Measurements from ENCODE around the gene KDM6B.
"Not testable (repeated sequence)": the region's sequence is repeated elsewhere in the genome, so short reads cannot be mapped to it uniquely, and the experiment has no call there.

Gene KDM6B

DNA sequence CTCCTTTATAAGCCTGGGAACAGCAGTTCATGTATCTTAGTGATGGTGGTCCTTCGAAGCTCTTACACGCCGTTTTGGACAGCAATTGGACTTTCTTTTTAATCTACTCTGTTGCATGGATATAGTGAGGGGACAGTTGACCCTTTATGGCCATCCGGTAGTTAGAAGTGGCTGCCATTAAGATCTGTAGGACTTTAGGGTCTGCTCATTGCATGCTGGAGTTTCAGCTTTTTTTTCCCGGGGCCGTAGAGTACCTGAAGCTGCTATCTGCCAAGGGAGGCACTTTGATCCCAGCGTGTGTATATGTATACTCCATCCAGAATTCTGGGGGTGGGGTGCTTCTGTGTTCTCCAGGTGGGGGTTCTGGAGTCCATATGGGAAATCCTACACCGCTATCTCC is 25.0 kb downstream of the KDM6B start:
- H3K27ac ChIP-seq (replicated peaks; ENCODE audit: low read length): no peak overlapping the region

DNA sequence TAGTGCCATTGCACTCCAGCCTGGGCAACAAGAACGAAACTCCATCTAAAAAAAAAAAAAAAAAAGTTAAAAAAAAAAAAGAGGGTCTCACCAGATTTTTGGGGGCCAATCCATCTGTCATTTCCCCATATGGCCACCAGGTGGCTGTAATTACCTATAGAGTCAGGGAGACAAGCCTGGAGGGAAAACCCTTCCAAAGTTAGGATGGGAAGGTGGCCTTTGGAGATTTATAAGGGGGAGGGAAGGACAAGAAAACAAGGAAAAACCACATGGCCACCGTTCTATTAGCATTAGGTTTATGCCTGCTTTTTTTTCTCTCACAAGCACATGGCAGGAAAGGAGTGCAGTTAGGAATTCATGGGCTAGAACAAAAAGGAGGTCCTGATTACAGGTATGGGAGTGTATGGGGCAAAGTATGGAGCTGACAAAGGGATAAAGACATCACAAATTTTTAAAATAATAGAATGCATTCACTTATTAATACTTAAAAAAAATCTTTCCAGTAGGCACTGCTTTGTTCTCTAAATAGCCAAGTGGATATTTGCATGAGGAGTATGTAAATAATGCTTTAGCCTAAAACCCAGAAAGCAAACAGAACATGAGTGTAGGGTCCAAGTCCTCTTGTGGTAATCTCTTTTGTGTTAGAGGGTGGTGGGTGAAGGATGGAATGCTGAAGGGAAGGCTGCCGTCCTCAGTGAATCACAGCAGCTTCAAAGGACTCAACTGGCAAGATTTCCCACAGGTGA is 28.8 kb downstream of the KDM6B start:
- H3K4me2 ChIP-seq (ENCODE audit: insufficient read depth, low read length, poor library complexity, severe bottlenecking): no peak overlapping the region
- no peak overlapping the region for H3K4ac ChIP-seq (ENCODE audit: low read length)
- no peak overlapping the region for H2BK15ac ChIP-seq (ENCODE audit: low read length)
- no peak overlapping the region for H3K27ac ChIP-seq (replicated peaks; ENCODE audit: low read length)
- peaks cover 4 to 76% of the 10 kb centered on the region in 2 donors for H3K36me3 ChIP-seq (replicated peaks in 1 of 2; ENCODE audit: control insufficient read depth in 2 of 2, insufficient read depth in 2 of 2, low read length in 2 of 2)
- H3K9me3 ChIP-seq (replicated peaks in 1 of 2; ENCODE audit: control insufficient read depth in 2 of 2, insufficient read depth in 1 of 2, low read depth in 1 of 2, low read length in 2 of 2): no peaks in the 10 kb centered on the region
- no peak overlapping the region for H4K91ac ChIP-seq (ENCODE audit: low read depth, low read length, poor library complexity)
- H3K27me3 ChIP-seq (ENCODE audit: control insufficient read depth in 3 of 3, insufficient read depth in 3 of 3, low read depth in 1 of 3, low read length in 3 of 3): no peaks in the 10 kb centered on the region
- no peak overlapping the region for H4K8ac ChIP-seq (ENCODE audit: low read depth, low read length)
- no peak overlapping the region for H2AK5ac ChIP-seq (ENCODE audit: low read depth, low read length)
- WGBS, 2 donors (ENCODE audit: extremely low coverage in 2 of 2, insufficient read length in 2 of 2, insufficient replicate concordance in 1 of 2): no CpG with 5 or more reads among the region's 3 CpGs
- H2BK5ac ChIP-seq (ENCODE audit: low read length): no peak overlapping the region
- no peak overlapping the region for H2AFZ ChIP-seq (ENCODE audit: low read length)
- H3K14ac ChIP-seq (ENCODE audit: low read length): no peak overlapping the region
- no peak overlapping the region for H2BK12ac ChIP-seq (ENCODE audit: low read length)
- H3K4me1 ChIP-seq (ENCODE audit: control insufficient read depth in 2 of 2, insufficient read depth in 1 of 2, low read depth in 1 of 2, low read length in 2 of 2): peaks cover 8 to 11% of the 10 kb centered on the region in 2 donors
- DNase-seq (ENCODE audit: low spot score): peak; percentile 71
- no peak overlapping the region for H3K9ac ChIP-seq (ENCODE audit: low read depth, low read length, poor library complexity)
- no peak overlapping the region for H3K18ac ChIP-seq (ENCODE audit: low read length)
- H2BK120ac ChIP-seq (ENCODE audit: low read depth, low read length): no peak overlapping the region
- no peak overlapping the region for H3K23ac ChIP-seq (ENCODE audit: low read depth, low read length, poor library complexity)
- H3K4me3 ChIP-seq (ENCODE audit: low read length in 2 of 2): no peak overlapping the region
- no peaks in the 10 kb centered on the region for H3K79me1 ChIP-seq (ENCODE audit: low read depth, low read length)

More for the DNA sequence above, 25.0 kb downstream of the KDM6B start:
- Histone ChIP-seq H2AK5ac (ENCODE audit: low read depth, low read length) (no peak overlapping the region), H2BK5ac (ENCODE audit: low read length) (no peak overlapping the region), H2BK120ac (ENCODE audit: low read depth, low read length) (no peak overlapping the region), H3K4me1 (ENCODE audit: control insufficient read depth in 2 of 2, insufficient read depth in 1 of 2, low read depth in 1 of 2, low read length in 2 of 2) (peaks cover 19 to 36% of the 10 kb centered on the region in 2 donors), H2BK15ac (ENCODE audit: low read length) (no peak overlapping the region), H4K91ac (ENCODE audit: low read depth, low read length, poor library complexity) (no peak overlapping the region), H3K9ac (ENCODE audit: low read depth, low read length, poor library complexity) (no peak overlapping the region), H3K4ac (ENCODE audit: low read length) (no peak overlapping the region), H2AFZ (ENCODE audit: low read length) (no peak overlapping the region), H2BK12ac (ENCODE audit: low read length) (no peak overlapping the region), H3K18ac (ENCODE audit: low read length) (no peak overlapping the region), H3K79me1 (ENCODE audit: low read depth, low read length) (peaks cover 2% of the 10 kb centered on the region), H3K27me3 (ENCODE audit: control insufficient read depth in 3 of 3, insufficient read depth in 3 of 3, low read depth in 1 of 3, low read length in 3 of 3) (no peaks in the 10 kb centered on the region), H3K23ac (ENCODE audit: low read depth, low read length, poor library complexity) (no peak overlapping the region), H3K14ac (ENCODE audit: low read length) (no peak overlapping the region), H3K36me3 (replicated peaks in 1 of 2; ENCODE audit: control insufficient read depth in 2 of 2, insufficient read depth in 2 of 2, low read length in 2 of 2) (peaks cover 4 to 65% of the 10 kb centered on the region in 2 donors), H3K4me3 (ENCODE audit: low read length in 2 of 2) (no peak overlapping the region), H3K4me2 (ENCODE audit: insufficient read depth, low read length, poor library complexity, severe bottlenecking) (no peak overlapping the region), H3K9me3 (replicated peaks in 1 of 2; ENCODE audit: control insufficient read depth in 2 of 2, insufficient read depth in 1 of 2, low read depth in 1 of 2, low read length in 2 of 2) (no peaks in the 10 kb centered on the region), H4K8ac (ENCODE audit: low read depth, low read length) (no peak overlapping the region)
- no CpG with 5 or more reads among the region's 8 CpGs for WGBS, 2 donors (ENCODE audit: extremely low coverage in 2 of 2, insufficient read length in 2 of 2, insufficient replicate concordance in 1 of 2)
- DNase-seq (ENCODE audit: low spot score): no peak

DNA sequence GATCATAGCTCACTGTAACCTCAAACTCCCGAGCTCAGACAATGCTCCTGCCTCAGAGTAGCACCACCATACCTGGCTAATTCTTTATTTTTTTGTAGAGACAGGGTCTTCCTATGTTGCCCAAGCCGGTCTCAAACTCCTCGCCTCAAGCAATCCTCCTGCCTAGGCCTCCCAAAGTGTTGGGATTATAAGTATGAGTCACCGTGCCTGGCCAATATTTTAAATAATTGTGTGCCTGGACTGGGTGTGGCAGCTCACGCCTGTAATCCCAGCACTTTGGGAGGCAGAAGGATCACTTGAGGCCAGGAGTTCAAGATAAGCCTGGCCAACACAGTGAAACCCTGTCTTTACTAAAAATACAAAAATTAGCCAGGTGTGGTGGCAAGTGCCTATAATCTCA is 30.4 kb downstream of the KDM6B start:
- no CpG with 5 or more reads among the region's 5 CpGs for WGBS, 2 donors (ENCODE audit: extremely low coverage in 2 of 2, insufficient read length in 2 of 2, insufficient replicate concordance in 1 of 2)
- H3K9me3 ChIP-seq (replicated peaks in 1 of 2; ENCODE audit: control insufficient read depth in 2 of 2, insufficient read depth in 1 of 2, low read depth in 1 of 2, low read length in 2 of 2); H2AK5ac ChIP-seq (ENCODE audit: low read depth, low read length); H2AFZ ChIP-seq (ENCODE audit: low read length); H3K14ac ChIP-seq (ENCODE audit: low read length); H3K4me3 ChIP-seq (ENCODE audit: low read length in 2 of 2); H2BK120ac ChIP-seq (ENCODE audit: low read depth, low read length); H3K4me2 ChIP-seq (ENCODE audit: insufficient read depth, low read length, poor library complexity, severe bottlenecking); H3K4ac ChIP-seq (ENCODE audit: low read length); H2BK15ac ChIP-seq (ENCODE audit: low read length); H2BK5ac ChIP-seq (ENCODE audit: low read length); H4K91ac ChIP-seq (ENCODE audit: low read depth, low read length, poor library complexity); H2BK12ac ChIP-seq (ENCODE audit: low read length); H4K8ac ChIP-seq (ENCODE audit: low read depth, low read length); H3K9ac ChIP-seq (ENCODE audit: low read depth, low read length, poor library complexity); H3K27me3 ChIP-seq (ENCODE audit: control insufficient read depth in 3 of 3, insufficient read depth in 3 of 3, low read depth in 1 of 3, low read length in 3 of 3); H3K79me1 ChIP-seq (ENCODE audit: low read depth, low read length); H3K27ac ChIP-seq (replicated peaks; ENCODE audit: low read length); H3K4me1 ChIP-seq (ENCODE audit: control insufficient read depth in 2 of 2, insufficient read depth in 1 of 2, low read depth in 1 of 2, low read length in 2 of 2); H3K23ac ChIP-seq (ENCODE audit: low read depth, low read length, poor library complexity); H3K18ac ChIP-seq (ENCODE audit: low read length); DNase-seq (ENCODE audit: low spot score): not testable (repeated sequence)
- peaks cover 2 to 72% of the 10 kb centered on the region in 2 donors for H3K36me3 ChIP-seq (replicated peaks in 1 of 2; ENCODE audit: control insufficient read depth in 2 of 2, insufficient read depth in 2 of 2, low read length in 2 of 2)

DNA sequence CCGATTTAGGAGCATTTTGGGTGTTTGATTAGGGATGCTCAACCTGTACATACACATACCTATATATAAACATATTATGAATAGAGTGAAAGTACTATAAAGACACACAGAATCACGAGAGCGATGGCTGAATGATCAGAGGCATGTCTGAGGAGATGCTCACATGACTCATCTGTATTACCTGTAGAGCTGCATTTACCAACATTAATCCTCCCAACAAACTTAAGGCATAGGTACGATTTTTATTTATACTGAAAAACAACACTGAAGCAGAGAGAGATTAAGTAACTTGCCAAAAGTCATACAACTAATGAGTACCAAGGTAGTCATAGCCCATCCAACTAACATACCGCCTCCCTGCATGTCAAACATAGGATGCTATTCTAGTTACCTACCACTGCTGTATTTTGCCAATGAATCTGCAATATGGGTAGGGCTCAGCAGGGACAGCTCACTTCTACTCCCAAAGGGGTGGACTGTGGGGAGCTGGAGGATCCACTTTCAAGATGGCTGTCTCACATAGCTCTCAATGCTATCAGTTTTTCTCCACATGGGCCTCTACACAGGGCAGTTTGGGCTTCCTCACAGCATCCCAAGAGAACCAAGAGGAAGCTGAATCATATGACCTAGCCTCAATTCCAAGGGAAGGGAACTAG is 31.1 kb downstream of the KDM6B start:
- H3K27ac ChIP-seq (replicated peaks; ENCODE audit: low read length): no peak overlapping the region
- no peak overlapping the region for H2BK5ac ChIP-seq (ENCODE audit: low read length)
- no peak overlapping the region for H3K4me3 ChIP-seq (ENCODE audit: low read length in 2 of 2)
- no peak overlapping the region for H3K18ac ChIP-seq (ENCODE audit: low read length)
- no peak overlapping the region for H3K9ac ChIP-seq (ENCODE audit: low read depth, low read length, poor library complexity)
- no peak overlapping the region for H2BK120ac ChIP-seq (ENCODE audit: low read depth, low read length)
- H2BK15ac ChIP-seq (ENCODE audit: low read length): no peak overlapping the region
- H3K23ac ChIP-seq (ENCODE audit: low read depth, low read length, poor library complexity): no peak overlapping the region
- H3K27me3 ChIP-seq (ENCODE audit: control insufficient read depth in 3 of 3, insufficient read depth in 3 of 3, low read depth in 1 of 3, low read length in 3 of 3): no peaks in the 10 kb centered on the region
- H2AFZ ChIP-seq (ENCODE audit: low read length): no peak overlapping the region
- H3K4me2 ChIP-seq (ENCODE audit: insufficient read depth, low read length, poor library complexity, severe bottlenecking): no peak overlapping the region
- H3K36me3 ChIP-seq (replicated peaks in 1 of 2; ENCODE audit: control insufficient read depth in 2 of 2, insufficient read depth in 2 of 2, low read length in 2 of 2): peaks cover 0 to 68% of the 10 kb centered on the region in 2 donors
- H3K79me1 ChIP-seq (ENCODE audit: low read depth, low read length): no peaks in the 10 kb centered on the region
- H3K4me1 ChIP-seq (ENCODE audit: control insufficient read depth in 2 of 2, insufficient read depth in 1 of 2, low read depth in 1 of 2, low read length in 2 of 2): no peaks in the 10 kb centered on the region
- no peak overlapping the region for H2AK5ac ChIP-seq (ENCODE audit: low read depth, low read length)
- H4K8ac ChIP-seq (ENCODE audit: low read depth, low read length): no peak overlapping the region
- no peak overlapping the region for H3K14ac ChIP-seq (ENCODE audit: low read length)
- WGBS, 2 donors (ENCODE audit: extremely low coverage in 2 of 2, insufficient read length in 2 of 2, insufficient replicate concordance in 1 of 2): no CpG with 5 or more reads among the region's 5 CpGs
- no peak overlapping the region for H2BK12ac ChIP-seq (ENCODE audit: low read length)
- no peak overlapping the region for H3K4ac ChIP-seq (ENCODE audit: low read length)
- H4K91ac ChIP-seq (ENCODE audit: low read depth, low read length, poor library complexity): no peak overlapping the region
- no peaks in the 10 kb centered on the region for H3K9me3 ChIP-seq (replicated peaks in 1 of 2; ENCODE audit: control insufficient read depth in 2 of 2, insufficient read depth in 1 of 2, low read depth in 1 of 2, low read length in 2 of 2)
- no peak for DNase-seq (ENCODE audit: low spot score)
